ENCODE measurements around the gene PHLDA3.

Gene PHLDA3

DNA sequence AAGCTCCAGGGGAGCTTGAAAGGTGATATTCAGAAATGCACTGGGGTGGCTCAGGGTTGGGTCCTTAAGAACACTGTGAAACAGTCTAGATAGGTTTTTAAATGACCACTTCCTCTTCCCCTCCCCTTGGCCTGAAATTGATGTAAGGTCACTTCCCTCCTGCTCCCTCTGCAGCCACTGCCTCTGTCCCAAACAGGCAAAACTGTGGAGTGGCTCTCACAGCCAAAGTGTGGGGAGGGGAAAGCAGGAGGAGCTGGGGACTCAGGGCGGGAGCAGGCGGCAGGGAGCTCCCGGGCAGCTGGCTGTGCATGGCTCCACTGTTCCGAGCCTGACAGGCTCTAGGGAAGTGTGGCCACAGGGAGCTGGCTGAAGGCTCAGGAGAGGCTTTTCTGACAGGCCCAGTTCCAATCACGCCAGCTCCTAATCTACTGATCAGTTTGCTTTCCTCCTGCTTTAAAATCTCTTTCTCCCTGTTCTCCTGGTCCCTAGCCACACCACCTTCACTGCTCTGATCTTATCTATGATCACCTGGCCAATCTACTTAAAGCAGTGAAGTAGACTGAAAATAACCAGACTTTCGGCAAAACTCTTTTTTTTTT lies 43.1 kb upstream of the PHLDA3 start:
- Histone ChIP-seq H3K4me1 (ENCODE audit: low read depth, poor library complexity, severe bottlenecking) (peaks cover 41% of the 10 kb centered on the region), H3K4me2 (0 out of 2 replicates have a peak overlapping the region, but pooled peaks have one; percentile 2), H3K9ac (no peak overlapping the region), H3K36me3 (ENCODE audit: insufficient read depth) (no peaks in the 10 kb centered on the region), H2AFZ (ENCODE audit: low read depth) (no peak overlapping the region), H3K79me2 (ENCODE audit: insufficient read depth, low read depth) (no peaks in the 10 kb centered on the region), H4K20me1 (ENCODE audit: insufficient read depth) (no peaks in the 10 kb centered on the region), H3K27me3 (ENCODE audit: insufficient read depth, low read depth) (no peaks in the 10 kb centered on the region), H3K4me3 (IDR thresholded peaks at IDR 0.05; ENCODE audit: insufficient read depth, low read depth, low read length) (no peak overlapping the region), H3K27ac (no peak overlapping the region)
- TF ChIP-seq, protein P1, sequence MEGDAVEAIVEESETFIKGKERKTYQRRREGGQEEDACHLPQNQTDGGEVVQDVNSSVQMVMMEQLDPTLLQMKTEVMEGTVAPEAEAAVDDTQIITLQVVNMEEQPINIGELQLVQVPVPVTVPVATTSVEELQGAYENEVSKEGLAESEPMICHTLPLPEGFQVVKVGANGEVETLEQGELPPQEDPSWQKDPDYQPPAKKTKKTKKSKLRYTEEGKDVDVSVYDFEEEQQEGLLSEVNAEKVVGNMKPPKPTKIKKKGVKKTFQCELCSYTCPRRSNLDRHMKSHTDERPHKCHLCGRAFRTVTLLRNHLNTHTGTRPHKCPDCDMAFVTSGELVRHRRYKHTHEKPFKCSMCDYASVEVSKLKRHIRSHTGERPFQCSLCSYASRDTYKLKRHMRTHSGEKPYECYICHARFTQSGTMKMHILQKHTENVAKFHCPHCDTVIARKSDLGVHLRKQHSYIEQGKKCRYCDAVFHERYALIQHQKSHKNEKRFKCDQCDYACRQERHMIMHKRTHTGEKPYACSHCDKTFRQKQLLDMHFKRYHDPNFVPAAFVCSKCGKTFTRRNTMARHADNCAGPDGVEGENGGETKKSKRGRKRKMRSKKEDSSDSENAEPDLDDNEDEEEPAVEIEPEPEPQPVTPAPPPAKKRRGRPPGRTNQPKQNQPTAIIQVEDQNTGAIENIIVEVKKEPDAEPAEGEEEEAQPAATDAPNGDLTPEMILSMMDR (conservative IDR thresholded peaks at IDR 0.05; ENCODE audit: low read depth, low read length) = no peak

DNA sequence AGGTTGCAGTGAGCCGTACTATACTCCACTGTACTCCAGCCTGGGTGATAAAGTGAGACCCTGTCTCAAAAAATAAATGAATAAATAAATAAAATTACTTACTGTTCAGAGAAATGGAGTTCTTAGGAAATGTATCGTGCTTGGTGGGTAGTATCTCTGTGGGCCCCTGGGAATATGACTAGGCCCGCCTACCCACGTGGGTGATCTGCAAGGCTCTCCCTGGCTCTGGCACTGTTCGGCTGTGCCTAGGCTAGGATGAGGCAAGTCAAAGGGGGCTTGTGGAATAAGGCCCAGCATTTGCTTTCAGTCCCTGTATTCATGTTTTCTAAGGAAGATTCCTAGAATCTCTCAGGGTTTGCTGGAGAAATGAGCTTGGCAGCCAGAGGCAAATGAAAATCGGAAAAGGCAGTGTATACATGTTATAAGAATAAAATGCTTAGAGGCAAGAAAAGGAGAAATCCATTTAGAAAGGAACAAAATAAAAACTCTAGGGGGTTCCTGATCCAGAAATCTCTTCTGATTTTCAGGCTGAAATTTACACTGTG lies 42.5 kb upstream of the PHLDA3 start:
- H3K27ac ChIP-seq = no peak overlapping the region
- H3K27me3 ChIP-seq (ENCODE audit: insufficient read depth, low read depth) = no peaks in the 10 kb centered on the region
- H3K4me2 ChIP-seq = 0 out of 2 replicates have a peak overlapping the region, but pooled peaks have one; percentile 2
- H2AFZ ChIP-seq (ENCODE audit: low read depth) = no peak overlapping the region
- no peaks in the 10 kb centered on the region for H3K36me3 ChIP-seq (ENCODE audit: insufficient read depth)
- H3K4me1 ChIP-seq (ENCODE audit: low read depth, poor library complexity, severe bottlenecking) = peaks cover 41% of the 10 kb centered on the region
- H3K79me2 ChIP-seq (ENCODE audit: insufficient read depth, low read depth) = no peaks in the 10 kb centered on the region
- TF ChIP-seq, protein P1 (conservative IDR thresholded peaks at IDR 0.05; ENCODE audit: low read depth, low read length) = no peak
- no peak overlapping the region for H3K4me3 ChIP-seq (IDR thresholded peaks at IDR 0.05; ENCODE audit: insufficient read depth, low read depth, low read length)
- H4K20me1 ChIP-seq (ENCODE audit: insufficient read depth) = no peaks in the 10 kb centered on the region
- no peak overlapping the region for H3K9ac ChIP-seq

DNA sequence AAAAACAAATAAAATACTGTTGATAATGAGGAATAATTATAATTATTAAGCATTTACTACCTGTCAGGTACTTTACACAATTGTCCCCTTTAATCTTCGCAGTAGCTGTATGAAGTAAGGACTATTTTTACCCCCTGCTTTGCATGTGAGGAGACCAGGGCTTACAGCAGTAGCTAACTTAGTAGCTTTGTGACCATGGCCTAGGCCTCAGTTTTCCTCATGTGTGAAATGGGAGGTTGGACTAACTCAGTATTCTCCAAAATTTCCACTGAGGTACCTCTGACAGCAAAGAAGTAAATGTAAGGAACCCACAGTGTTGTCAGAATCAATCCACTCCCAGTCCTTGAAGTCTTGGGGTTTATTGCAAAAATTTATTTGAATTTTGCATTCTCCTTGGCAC lies 41.7 kb upstream of the PHLDA3 start:
- H3K27me3 ChIP-seq (ENCODE audit: insufficient read depth, low read depth) = no peaks in the 10 kb centered on the region
- H4K20me1 ChIP-seq (ENCODE audit: insufficient read depth) = no peaks in the 10 kb centered on the region
- H3K79me2 ChIP-seq (ENCODE audit: insufficient read depth, low read depth) = no peaks in the 10 kb centered on the region
- no peak overlapping the region for H3K4me3 ChIP-seq (IDR thresholded peaks at IDR 0.05; ENCODE audit: insufficient read depth, low read depth, low read length)
- no peak overlapping the region for H2AFZ ChIP-seq (ENCODE audit: low read depth)
- no peak overlapping the region for H3K9ac ChIP-seq
- H3K4me2 ChIP-seq = no peak overlapping the region
- H3K27ac ChIP-seq = no peak overlapping the region
- TF ChIP-seq, protein P1 (conservative IDR thresholded peaks at IDR 0.05; ENCODE audit: low read depth, low read length) = no peak
- H3K4me1 ChIP-seq (ENCODE audit: low read depth, poor library complexity, severe bottlenecking) = peaks cover 47% of the 10 kb centered on the region
- no peaks in the 10 kb centered on the region for H3K36me3 ChIP-seq (ENCODE audit: insufficient read depth)

DNA sequence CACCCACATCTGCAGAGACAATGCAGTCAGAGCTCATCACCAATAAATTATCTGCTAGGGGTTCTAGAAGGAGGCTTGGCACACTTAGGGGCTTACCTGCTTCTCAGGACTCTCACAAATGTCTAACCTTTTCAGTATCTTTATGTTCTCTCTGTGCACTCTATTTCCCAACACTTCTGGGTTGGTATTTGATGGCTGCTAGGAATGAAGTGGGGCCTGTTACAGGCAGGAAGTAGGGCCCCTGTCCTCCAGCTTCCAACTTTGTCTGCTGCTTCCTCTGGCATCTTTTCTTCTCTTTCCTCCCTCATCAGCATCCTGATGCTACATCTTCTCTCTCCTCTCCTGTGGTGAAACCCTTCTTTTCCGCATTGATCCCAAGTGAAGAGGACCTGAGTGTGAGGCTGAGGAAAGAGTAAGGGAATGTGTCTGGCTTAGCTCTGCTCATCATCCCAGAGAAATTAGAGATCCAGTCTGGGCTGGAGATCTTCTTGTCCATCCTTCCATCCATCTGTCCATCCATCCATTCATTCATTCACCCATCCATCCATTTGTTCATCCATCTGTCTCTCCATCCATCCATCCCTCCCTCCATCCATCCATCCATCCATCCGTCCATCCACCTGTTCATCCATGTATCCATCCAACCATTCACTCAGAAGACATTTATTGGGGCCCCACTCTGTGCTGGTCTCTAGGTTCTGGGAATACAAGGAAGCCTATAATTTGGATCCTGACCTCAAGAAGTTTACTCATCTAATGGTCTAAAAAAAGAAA lies 40.8 kb upstream of the PHLDA3 start:
- no peaks in the 10 kb centered on the region for H3K36me3 ChIP-seq (ENCODE audit: insufficient read depth)
- no peak overlapping the region for H3K4me3 ChIP-seq (IDR thresholded peaks at IDR 0.05; ENCODE audit: insufficient read depth, low read depth, low read length)
- H3K27me3 ChIP-seq (ENCODE audit: insufficient read depth, low read depth) = no peaks in the 10 kb centered on the region
- H3K27ac ChIP-seq = no peak overlapping the region
- no peaks in the 10 kb centered on the region; the same call in 1 of the 2 replicates for H3K79me2 ChIP-seq (ENCODE audit: insufficient read depth, low read depth)
- H3K4me1 ChIP-seq (ENCODE audit: low read depth, poor library complexity, severe bottlenecking) = peaks cover 54% of the 10 kb centered on the region
- TF ChIP-seq, protein P1 (conservative IDR thresholded peaks at IDR 0.05; ENCODE audit: low read depth, low read length) = no peak
- H3K9ac ChIP-seq = no peak overlapping the region
- H3K4me2 ChIP-seq = no peak overlapping the region
- no peaks in the 10 kb centered on the region for H4K20me1 ChIP-seq (ENCODE audit: insufficient read depth)
- H2AFZ ChIP-seq (ENCODE audit: low read depth) = no peak overlapping the region
